IPS-15b (cell line): Measurements from ENCODE around the gene NUDT21.

Experiments
- H3K27me3 ChIP-seq: one replicate; pipeline ENCODE4 v1.6.1; 2013; ENCODE audit warnings: low read length; ENCODE audit not compliant: control insufficient read depth, insufficient read depth
- H3K36me3 ChIP-seq: one replicate; pipeline ENCODE4 v1.6.1; 2013; ENCODE audit warnings: low read length; ENCODE audit not compliant: control insufficient read depth, insufficient read depth
- H3K4me1 ChIP-seq: one replicate; pipeline ENCODE4 v1.6.1; 2013; ENCODE audit warnings: mild to moderate bottlenecking, low read length; ENCODE audit not compliant: control insufficient read depth, insufficient read depth
- H3K4me3 ChIP-seq: one replicate; pipeline ENCODE4 v1.5.1; 2013; ENCODE audit warnings: low read depth, low read length
- H3K9ac ChIP-seq: one replicate; pipeline ENCODE4 v1.6.1; 2013; ENCODE audit warnings: low read depth, mild to moderate bottlenecking, low read length
- H3K9me3 ChIP-seq: one replicate; pipeline ENCODE4 v1.6.1; 2013; ENCODE audit warnings: mild to moderate bottlenecking, low read length; ENCODE audit not compliant: control insufficient read depth, insufficient read depth

NUDT21 gene

DNA sequence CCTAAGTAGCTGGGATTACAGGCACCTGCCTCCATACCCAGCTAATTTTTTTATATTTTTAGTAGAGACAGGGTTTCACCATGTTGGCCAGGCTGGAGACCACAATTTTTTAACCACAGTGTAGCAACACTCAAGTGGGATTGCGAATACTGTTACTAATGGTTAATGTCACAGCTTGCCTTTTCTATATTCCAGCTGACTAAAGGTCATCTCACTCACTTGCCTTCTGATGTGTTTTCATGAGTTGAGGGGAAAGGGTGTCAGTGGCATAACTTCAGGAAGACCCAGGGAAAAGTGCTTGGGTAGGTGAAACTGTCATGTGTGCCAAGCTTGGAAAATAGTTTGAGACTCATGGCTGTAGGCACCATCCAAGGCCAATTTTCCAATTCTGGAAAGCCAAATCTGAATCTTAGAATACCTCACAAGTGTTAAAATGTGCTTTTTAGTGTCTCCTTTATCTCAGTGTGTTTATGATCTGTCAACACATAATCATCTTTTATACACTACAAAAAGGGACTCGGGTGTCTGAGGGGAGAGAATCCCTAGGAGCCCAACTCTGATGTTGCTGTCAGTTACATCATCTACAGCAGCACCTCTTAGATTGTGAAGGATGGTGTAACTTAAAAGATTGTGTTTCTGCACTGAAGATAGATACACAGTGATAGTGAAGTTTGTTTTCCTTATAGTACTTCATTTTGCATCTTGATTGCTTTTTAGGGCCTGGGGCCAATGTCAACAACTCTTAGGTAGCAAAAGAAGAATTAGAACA lies 27.3 kb upstream of the NUDT21 start:
- H3K27me3 ChIP-seq: no peaks in the 10 kb centered on the region
- peaks cover 2% of the 10 kb centered on the region for H3K4me1 ChIP-seq
- peaks cover 15% of the 10 kb centered on the region for H3K36me3 ChIP-seq
- H3K9me3 ChIP-seq: no peaks in the 10 kb centered on the region
- H3K9ac ChIP-seq: no peak overlapping the region
- H3K4me3 ChIP-seq: no peak overlapping the region

- Histone ChIP-seq H3K9ac (no peak overlapping the region), H3K36me3 (peaks cover 23% of the 10 kb centered on the region), H3K4me1 (peaks cover 2% of the 10 kb centered on the region), H3K27me3 (no peaks in the 10 kb centered on the region), H3K4me3 (no peak overlapping the region), H3K9me3 (no peaks in the 10 kb centered on the region)
Measured at GRCh38 chr16:56477096-56477878, 26.2 kb upstream of the NUDT21 start.

GRCh38 chr16:56475201-56475600 lies 24.1 kb upstream of the NUDT21 start:
- H3K9me3 ChIP-seq: no peaks in the 10 kb centered on the region
- no peaks in the 10 kb centered on the region for H3K27me3 ChIP-seq
- no peak overlapping the region for H3K9ac ChIP-seq
- peaks cover 2% of the 10 kb centered on the region for H3K4me1 ChIP-seq
- peaks cover 42% of the 10 kb centered on the region for H3K36me3 ChIP-seq
- no peak overlapping the region for H3K4me3 ChIP-seq

DNA sequence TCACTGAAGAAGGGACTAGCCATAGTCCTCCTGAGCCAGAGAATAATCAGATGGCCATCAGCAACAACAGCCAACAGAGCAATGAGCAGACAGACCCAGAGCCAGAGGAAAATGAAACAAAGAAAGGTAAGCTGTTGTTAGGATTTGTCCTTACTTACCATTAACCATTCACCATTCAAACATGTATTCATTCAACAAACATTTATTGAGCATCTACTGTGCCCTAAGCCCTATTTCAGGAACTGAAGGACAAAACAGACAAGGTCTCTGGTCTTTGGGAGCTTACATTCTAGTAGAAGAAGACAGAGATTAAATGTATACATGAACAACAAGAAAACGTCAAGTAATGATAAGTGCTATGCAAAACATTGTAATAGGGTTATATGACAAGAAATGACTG lies 19.5 kb upstream of the NUDT21 start:
- H3K36me3 ChIP-seq: peaks cover 53% of the 10 kb centered on the region

DNA sequence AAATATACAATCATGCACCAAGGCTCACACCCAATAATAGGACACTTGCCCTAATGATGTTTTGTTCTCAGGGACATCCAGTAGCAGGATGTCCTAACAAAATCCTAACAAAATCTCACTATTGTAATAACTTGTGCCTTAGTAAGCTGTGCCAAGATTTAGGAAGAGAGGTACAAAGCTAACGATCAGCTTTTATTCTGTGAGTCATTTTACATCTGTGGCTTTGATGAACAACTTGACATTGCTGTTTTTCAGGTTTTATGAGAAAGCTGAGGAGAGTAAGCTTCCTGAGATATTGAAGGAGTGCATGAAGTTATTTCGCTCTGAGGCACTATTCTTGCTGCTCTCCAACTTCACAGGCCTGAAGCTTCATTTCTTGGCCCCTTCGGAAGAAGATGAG lies 19.1 kb upstream of the NUDT21 start:
- Histone ChIP-seq H3K36me3 (peaks cover 51% of the 10 kb centered on the region), H3K4me1 (no peaks in the 10 kb centered on the region), H3K9ac (no peak overlapping the region), H3K27me3 (no peaks in the 10 kb centered on the region), H3K4me3 (no peak overlapping the region), H3K9me3 (no peaks in the 10 kb centered on the region)

More for the DNA sequence above, 19.5 kb upstream of the NUDT21 start:
- Histone ChIP-seq H3K4me1 (no peaks in the 10 kb centered on the region), H3K4me3 (no peak overlapping the region), H3K9ac (no peak overlapping the region), H3K9me3 (no peaks in the 10 kb centered on the region), H3K27me3 (no peaks in the 10 kb centered on the region)

DNA sequence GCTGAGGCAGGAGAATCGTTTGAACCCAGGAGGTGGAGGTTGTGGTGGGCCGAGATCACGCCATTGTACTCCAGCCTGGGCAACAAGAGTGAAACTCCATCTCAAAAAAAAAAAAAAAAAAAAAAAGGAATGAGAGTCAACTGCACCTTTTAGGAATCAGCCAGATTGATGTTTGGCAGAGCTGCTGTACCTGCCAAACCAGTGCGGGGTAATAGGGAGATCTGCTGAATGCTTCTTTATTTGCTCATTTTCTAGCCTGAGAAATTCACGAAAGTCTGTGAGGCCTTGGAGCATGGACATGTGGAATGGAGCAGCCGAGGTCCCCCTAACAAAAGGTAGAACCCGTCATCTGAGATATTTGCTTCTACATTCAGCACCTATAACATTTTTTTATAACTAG lies 18.6 kb upstream of the NUDT21 start:
- H3K9me3 ChIP-seq: no peaks in the 10 kb centered on the region
- no peak overlapping the region for H3K4me3 ChIP-seq
- no peaks in the 10 kb centered on the region for H3K27me3 ChIP-seq
- H3K4me1 ChIP-seq: no peaks in the 10 kb centered on the region
- peaks cover 50% of the 10 kb centered on the region for H3K36me3 ChIP-seq
- H3K9ac ChIP-seq: no peak overlapping the region

DNA sequence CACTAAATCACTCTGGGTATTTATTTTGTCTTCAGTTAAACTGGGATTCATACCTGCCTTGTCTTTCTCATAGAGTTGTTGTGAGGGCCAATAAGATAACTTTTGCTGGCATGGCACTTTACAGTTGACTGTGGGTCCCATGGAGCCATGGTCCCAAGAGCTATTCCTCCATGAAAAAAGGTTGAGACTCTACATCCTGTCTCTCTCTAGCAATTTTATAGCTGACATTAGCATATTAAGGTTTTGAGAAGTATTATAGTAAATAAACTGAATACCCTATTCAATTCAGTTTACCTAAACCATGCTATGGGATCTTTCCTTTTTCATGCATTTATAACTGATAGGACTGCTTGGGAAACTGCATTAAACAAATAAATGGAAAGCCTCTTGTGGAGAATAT lies 17.7 kb upstream of the NUDT21 start:
- Histone ChIP-seq H3K4me3 (no peak overlapping the region), H3K27me3 (no peaks in the 10 kb centered on the region), H3K9ac (no peak overlapping the region), H3K4me1 (no peaks in the 10 kb centered on the region), H3K9me3 (no peaks in the 10 kb centered on the region), H3K36me3 (peaks cover 50% of the 10 kb centered on the region)

DNA sequence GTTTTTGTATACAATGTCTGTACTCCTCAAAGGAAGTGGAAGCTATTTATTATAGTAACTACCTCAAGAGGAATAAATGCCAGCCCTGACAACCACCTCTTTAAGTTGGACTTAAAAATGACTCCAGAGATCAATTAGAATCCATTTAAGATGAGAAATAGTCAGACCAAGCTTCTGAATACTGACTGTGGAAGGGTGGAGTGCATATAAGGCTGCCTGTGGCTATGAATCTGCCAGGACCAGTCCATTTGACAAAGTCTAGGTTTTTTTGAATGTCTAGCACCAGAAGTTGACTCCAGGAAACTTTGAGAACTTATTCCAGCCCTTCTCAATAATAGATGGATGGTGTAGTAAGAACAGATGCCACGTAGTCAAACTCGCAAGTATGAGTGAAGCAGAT lies 15.2 kb upstream of the NUDT21 start:
- Histone ChIP-seq H3K36me3 (peaks cover 36% of the 10 kb centered on the region), H3K9ac (no peak overlapping the region), H3K4me3 (no peak overlapping the region), H3K27me3 (no peaks in the 10 kb centered on the region), H3K9me3 (no peaks in the 10 kb centered on the region), H3K4me1 (no peaks in the 10 kb centered on the region)

GRCh38 chr16:56463153-56463552 lies 12.0 kb upstream of the NUDT21 start:
- Histone ChIP-seq H3K9me3 (no peaks in the 10 kb centered on the region), H3K4me1 (no peaks in the 10 kb centered on the region), H3K36me3 (peaks cover 17% of the 10 kb centered on the region), H3K27me3 (no peaks in the 10 kb centered on the region), H3K9ac (no peak overlapping the region), H3K4me3 (no peak overlapping the region)

GRCh38 chr16:56462064-56462796 lies 11.1 kb upstream of the NUDT21 start:
- Histone ChIP-seq H3K9me3 (no peaks in the 10 kb centered on the region), H3K9ac (no peak overlapping the region), H3K36me3 (peaks cover 17% of the 10 kb centered on the region), H3K4me3 (no peak overlapping the region), H3K4me1 (no peaks in the 10 kb centered on the region), H3K27me3 (no peaks in the 10 kb centered on the region)

DNA sequence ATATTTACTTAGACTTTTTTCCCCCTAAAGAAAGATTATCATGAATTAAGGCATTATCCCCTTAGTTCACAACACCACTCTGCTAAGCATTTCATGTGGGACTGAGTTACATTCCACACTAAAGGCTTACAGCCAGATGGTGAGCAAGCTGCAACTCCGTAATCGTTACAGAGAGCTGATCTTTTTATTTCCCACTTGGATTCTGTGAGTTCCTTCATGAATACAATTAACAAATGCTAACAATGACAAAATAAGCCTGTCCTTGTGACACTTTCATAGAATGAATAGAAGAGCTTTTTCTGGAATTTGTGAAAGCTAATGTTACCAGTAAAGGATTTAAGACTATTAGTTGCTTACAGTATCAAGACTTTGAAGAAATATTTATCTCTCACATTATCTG lies 9.0 kb upstream of the NUDT21 start:
- peaks cover 22% of the 10 kb centered on the region for H3K36me3 ChIP-seq
- H3K9me3 ChIP-seq: no peaks in the 10 kb centered on the region
- no peak overlapping the region for H3K9ac ChIP-seq
- H3K4me3 ChIP-seq: no peak overlapping the region
- no peaks in the 10 kb centered on the region for H3K27me3 ChIP-seq
- no peaks in the 10 kb centered on the region for H3K4me1 ChIP-seq
